ENCODE data around the gene ERC2. TPM values are rescaled to one million over a fixed set of nuclear protein-coding genes. Genes with fewer than 3 reads are reported as not detected.

Gene ERC2
- total RNA-seq, 1 donor from 2014 or later = 1.1 TPM

DNA sequence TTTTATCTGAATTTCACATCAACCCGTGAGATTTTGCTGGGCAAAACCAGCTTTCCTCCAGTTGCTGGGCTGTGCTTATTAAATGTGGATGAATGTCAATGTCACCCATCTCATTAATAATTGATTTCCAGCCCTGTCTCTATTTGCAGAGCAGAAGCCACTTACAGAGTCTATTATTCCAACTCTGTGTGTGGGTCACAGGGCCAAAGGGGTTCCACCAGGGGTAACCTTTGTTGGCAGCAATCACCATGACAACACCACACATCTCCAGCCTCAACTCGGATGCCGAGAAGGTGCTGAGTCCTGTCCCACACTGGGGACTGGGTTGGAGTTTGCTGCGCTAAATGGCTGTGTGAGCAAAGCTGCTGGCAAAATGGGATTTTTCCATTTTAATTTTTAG, 930.1 kb downstream of the ERC2 start:
- no peak for DNase-seq (ENCODE audit: low spot score)

DNA sequence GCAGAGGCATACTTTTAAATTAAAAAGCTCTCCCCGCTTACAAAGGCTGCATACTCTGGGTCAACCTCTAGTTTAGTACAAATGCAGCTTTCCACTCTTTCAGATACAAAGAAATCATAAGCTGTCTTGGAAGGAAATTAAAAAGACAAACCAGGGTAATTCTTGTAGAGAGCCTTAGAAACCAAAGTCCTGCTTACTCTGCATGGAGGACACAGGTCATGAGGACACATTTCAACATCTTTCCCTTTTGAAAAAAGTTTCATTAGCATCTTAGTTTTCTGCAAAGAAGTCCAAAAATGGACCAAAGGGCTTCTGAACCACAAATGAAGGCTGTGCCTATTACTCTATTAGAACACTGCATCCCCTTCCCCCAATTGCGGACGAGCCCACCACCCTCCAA, 930.7 kb downstream of the ERC2 start:
- no peak for DNase-seq (ENCODE audit: low spot score)

GRCh38 chr3:55537129-55537528, 931.1 kb downstream of the ERC2 start:
- DNase-seq (ENCODE audit: low spot score) = no peak

- DNase-seq (ENCODE audit: low spot score) = no peak
Observed at GRCh38 chr3:55534876-55535275, 933.4 kb downstream of the ERC2 start.

GRCh38 chr3:55532806-55533205, 935.5 kb downstream of the ERC2 start:
- DNase-seq (ENCODE audit: low spot score) = no peak

DNA sequence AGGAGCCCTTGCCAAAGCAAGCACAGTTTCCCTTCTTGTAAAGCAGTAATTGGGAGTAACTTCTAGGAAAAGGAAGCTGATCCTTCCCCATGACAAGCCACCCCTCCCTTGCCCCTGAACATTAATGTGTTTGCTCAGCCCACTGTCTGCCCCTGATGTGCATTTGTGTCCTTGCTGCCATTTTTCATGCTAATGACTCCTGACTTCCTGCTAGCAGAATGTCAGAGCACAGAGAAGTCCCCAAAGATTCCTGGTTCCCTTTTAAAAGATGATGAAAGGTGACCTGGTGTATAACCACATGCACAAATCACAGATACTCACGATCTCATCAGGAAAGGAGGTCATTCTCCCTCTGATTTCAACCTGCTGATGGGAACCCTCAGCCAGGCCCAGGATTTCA, 936.9 kb downstream of the ERC2 start:
- DNase-seq (ENCODE audit: low spot score) = no peak

- DNase-seq (ENCODE audit: low spot score) = no peak
Observed at GRCh38 chr3:55527361-55527760, 940.9 kb downstream of the ERC2 start.

GRCh38 chr3:55526332-55527030, 941.8 kb downstream of the ERC2 start:
- DNase-seq (ENCODE audit: low spot score) = no peak

GRCh38 chr3:55525436-55525835, 942.8 kb downstream of the ERC2 start:
- no peak for DNase-seq (ENCODE audit: low spot score)

DNA sequence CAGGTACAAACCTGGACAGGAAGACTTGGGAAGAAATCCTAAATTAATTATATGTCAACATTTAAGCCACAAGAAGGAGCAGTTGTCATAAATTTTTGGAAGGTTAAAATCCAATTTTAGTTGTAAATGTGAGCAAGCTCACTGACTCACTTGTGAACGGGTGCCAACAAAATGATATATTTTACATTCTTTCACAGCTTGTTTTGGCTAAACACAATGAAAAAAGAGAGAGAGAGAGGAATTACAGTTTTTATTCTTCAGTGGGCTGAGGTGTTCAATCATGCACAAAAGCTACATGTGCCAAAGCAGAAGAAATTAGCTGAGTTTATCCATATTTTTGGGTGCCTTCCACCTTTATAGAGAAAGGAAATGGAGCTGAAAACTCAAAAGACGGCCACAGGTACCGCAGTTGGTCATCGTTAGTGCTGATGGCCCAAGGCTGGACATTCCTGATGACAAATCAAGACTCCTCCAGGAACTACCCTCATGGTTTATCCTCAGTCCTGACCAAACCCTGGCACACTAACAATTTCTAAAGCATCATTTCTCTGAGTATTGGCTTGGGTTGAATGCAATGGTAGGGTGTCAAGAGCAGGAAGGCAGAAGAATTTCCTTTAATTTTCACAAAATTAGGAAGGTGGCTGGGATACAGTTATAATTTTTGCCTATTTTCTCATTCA, 943.6 kb downstream of the ERC2 start:
- DNase-seq (ENCODE audit: low spot score) = no peak

DNA sequence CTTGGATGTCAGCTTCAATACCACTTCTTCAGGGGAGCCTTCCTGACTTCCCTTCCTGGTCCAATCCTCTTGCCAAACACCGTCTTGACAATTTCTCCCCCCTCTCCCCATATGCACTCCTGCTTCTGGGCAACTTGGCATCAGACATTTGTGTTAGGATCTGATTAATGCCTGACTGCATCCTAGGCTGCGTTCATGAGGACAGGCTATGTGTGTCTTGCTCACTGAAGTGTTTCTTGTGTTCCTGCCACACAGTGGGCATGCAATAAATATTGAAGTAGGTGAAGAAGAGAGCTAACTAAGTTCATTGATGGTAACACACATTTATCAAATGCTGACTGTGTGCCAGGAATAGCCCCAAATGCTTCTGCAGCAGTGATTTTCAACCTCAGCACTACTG, 944.8 kb downstream of the ERC2 start:
- no peak for DNase-seq (ENCODE audit: low spot score)

- no peak for DNase-seq (ENCODE audit: low spot score)
Observed at GRCh38 chr3:55521738-55522421, 946.4 kb downstream of the ERC2 start.

- DNase-seq (ENCODE audit: low spot score) = no peak
Observed at GRCh38 chr3:55521064-55521737, 947.1 kb downstream of the ERC2 start.

GRCh38 chr3:55519019-55519418, 949.2 kb downstream of the ERC2 start:
- DNase-seq (ENCODE audit: low spot score) = no peak

GRCh38 chr3:55518451-55518850, 949.8 kb downstream of the ERC2 start:
- DNase-seq (ENCODE audit: low spot score) = no peak

DNA sequence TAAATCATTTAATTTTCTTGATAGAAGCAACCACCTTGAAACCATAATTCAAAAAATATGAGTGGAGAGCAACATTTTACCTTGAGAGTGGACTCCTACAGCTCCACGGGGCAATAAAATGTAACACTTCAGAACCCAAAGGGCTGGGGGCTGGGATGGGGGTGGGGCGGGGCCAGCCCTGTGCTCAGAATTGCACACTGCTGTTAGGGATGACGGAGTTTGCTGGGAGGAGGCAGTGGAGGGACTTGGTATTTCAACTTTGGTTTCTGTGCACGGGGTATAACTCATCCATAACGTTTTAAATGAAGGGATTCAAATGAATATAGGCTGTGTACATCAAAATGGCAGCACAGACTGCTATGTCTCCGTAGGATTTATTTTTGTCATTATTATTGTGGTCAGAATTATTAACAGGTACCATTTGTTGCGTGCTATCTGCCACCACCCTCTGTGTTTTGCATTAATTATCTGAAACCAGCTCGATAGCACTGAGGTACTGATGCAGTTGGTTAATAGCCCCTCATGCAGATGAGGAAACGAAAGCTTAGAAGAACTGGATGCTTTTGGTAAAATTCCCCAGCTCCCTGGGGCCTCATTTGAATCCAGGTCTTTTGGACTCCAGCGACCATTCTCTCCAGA, 951.8 kb downstream of the ERC2 start:
- no peak for DNase-seq (ENCODE audit: low spot score)

DNA sequence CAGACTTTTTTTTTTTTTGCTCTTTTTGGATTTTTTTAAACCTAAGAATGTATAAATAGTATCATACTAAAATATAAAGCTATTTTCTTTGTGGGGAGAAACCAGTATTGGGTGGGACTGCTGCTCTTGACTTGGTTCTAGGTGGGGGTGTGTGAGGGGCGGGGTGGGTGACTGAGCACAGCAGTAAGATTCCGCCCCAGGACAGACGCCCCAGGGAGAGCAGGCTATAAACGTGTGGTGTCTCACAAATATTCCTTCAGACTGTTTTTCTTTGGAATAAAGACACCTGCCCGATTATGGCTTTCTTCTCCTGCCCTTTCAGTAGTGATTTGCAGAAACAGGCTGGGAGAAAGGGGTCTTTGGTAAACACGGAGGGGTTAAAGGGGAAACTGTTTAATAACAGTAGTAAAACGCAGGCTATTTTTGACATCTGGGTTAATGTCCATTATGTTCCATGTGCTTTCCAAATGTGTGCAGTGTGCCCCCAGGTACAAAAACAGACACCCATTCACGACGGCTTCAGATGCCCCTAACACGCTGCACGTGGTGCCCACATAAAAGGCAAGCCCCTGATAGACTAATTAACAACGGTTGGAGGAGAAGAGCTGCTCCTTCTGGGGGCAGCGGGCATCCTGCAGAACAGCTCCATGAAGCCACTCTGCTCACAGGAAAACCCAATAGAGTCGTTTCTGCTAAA, 952.6 kb downstream of the ERC2 start:
- no peak for DNase-seq (ENCODE audit: low spot score)

- no peak for DNase-seq (ENCODE audit: low spot score)
Observed at GRCh38 chr3:55514962-55515361, 953.3 kb downstream of the ERC2 start.

DNA sequence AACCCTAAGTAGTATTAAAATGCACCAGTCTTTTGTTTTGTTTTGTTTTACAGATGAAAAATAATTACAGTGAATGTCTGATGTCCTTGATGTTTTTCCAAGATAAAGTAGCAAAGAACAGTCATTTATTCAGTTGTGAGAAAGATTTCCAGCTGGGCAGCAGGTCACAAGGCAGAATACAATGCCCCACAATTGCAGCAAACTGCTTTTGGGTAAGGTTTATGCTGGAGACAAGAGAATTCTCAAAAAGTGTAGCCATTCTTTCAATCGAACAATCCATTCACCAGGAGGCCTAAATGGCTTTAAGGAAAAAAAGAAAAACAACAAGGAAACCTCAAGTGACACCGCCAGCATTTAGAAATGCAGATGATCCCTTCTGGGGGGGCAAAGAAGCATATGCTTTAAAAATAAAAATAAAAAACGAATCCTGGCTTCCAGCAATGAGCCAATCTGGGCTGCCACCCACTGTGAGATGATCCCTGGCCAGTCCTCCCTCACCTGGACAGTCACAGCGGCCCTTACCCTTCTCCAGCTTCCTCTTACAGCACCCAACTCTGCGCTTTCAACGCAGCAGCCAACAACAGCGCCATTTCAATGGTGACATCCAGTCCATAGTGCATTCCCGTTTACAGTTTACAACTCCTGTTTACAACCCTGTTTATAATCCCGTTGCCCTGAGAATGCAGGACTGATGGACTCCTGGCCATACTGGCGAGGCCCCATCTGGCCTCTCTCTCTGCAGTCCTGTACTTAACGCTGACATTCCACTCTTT, 955.5 kb downstream of the ERC2 start:
- DNase-seq (ENCODE audit: low spot score) = no peak
